Osteocyte (in vitro differentiated cells): ENCODE measurements around the gene ZNF532. TPM values are rescaled to one million over a fixed set of nuclear protein-coding genes. Genes with fewer than 3 reads are reported as not detected.

Experiments
- DNase-seq: peaks from one replicate; pipeline ENCODE4 v3.0.0; 2021; ENCODE audit warnings: mixed read lengths; ENCODE audit not compliant: unreplicated experiment; ENCODE audit errors: extremely low spot score
- H3K27ac Mint-ChIP-seq: one replicate; pipeline ENCODE4 v1.8.0; 2021; ENCODE audit warnings: mild to moderate bottlenecking, mixed read lengths; ENCODE audit not compliant: unreplicated experiment
- H3K27me3 Mint-ChIP-seq: one replicate; pipeline ENCODE4 v1.8.0; 2021; ENCODE audit warnings: mixed read lengths; ENCODE audit not compliant: unreplicated experiment
- H3K36me3 Mint-ChIP-seq: one replicate; pipeline ENCODE4 v1.8.0; 2021; ENCODE audit warnings: mixed read lengths; ENCODE audit not compliant: unreplicated experiment
- H3K4me1 Mint-ChIP-seq: one replicate; pipeline ENCODE4 v1.8.0; 2021; ENCODE audit warnings: mixed read lengths; ENCODE audit not compliant: unreplicated experiment
- H3K4me3 Mint-ChIP-seq: one replicate; pipeline ENCODE4 v1.8.0; 2021; ENCODE audit warnings: mild to moderate bottlenecking, moderate library complexity, mixed read lengths; ENCODE audit not compliant: unreplicated experiment
- H3K9me3 Mint-ChIP-seq: one replicate; pipeline ENCODE4 v1.8.0; 2021; ENCODE audit warnings: mixed read lengths; ENCODE audit not compliant: unreplicated experiment
- CTCF ChIP-seq: fragments of 200-600 bp; sonication (generic); IDR thresholded peaks from 2 replicates; pipeline ENCODE4 v1.5.0; 2021; ENCODE audit warnings: antibody characterized with exemption, mild to moderate bottlenecking, moderate library complexity
- total RNA-seq: library from RNA; stranded (reverse); gene quantifications from 2 replicates; pipeline ENCODE4 v1.2.1, GENCODE V29; 2021

Gene ZNF532
- total RNA-seq, 1 donor from 2014 or later, result 92.7 TPM

DNA sequence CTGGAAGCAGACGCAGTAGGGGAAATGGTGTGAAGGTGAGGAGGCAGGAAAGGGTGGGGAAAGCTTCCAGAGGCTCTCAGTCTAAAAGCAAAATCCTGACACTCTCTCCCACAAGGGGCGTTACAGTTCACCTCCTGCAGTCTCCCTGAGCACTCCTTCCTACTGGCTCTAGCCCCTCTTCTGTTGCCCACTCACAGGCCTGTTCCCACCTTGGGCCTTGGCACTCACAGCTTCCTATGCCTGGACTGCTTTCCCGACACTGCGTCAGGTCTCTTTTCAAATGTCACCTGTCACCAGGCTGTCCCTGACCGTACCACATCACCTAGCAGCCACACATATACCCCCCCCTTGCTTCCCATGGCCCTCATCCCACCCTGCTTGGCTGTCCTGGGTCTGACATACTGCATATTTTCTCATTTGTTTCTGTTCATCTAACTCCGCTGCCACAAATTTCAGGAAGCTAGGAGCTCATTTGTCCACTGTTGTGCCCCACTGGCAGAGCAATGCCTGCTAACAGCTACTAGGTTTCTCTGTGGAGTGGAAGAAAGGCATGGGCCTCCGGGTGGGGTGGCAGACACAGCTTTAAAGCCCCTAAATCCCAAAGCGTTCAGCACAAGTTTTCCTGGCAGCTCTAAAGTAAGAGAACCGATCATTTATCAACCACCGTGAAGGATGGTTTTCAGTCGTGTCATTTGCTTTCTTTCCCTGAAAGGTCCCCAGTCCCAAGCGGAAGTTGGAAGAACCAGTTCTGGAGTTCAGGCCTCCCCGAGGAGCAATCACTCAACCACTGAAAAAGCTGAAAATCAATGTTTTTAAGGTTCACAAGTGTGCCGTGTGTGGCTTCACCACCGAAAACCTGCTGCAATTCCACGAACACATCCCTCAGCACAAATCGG is 118.8 kb downstream of the ZNF532 start:
- no peak for TF ChIP-seq CTCF

GRCh38 chr18:58988600-58988999 is 123.9 kb downstream of the ZNF532 start:
- H3K36me3 Mint-ChIP-seq, result peaks cover 20% of the 10 kb centered on the region
- H3K9me3 Mint-ChIP-seq, result peaks cover 16% of the 10 kb centered on the region
- TF ChIP-seq CTCF, result no peak
- H3K27ac Mint-ChIP-seq, result no peak overlapping the region
- no peaks in the 10 kb centered on the region for H3K27me3 Mint-ChIP-seq
- no peak overlapping the region for H3K4me3 Mint-ChIP-seq
- no peak for DNase-seq
- peaks cover 38% of the 10 kb centered on the region for H3K4me1 Mint-ChIP-seq

More for the DNA sequence above, 118.8 kb downstream of the ZNF532 start:
- Mint-ChIP-seq H3K27ac (peak overlapping the region; percentile 14), H3K4me3 (no peak overlapping the region), H3K36me3 (peaks cover 41% of the 10 kb centered on the region), H3K9me3 (peaks cover 7% of the 10 kb centered on the region), H3K4me1 (peaks cover 7% of the 10 kb centered on the region), H3K27me3 (no peaks in the 10 kb centered on the region)
- no peak for DNase-seq

GRCh38 chr18:58989184-58989759 is 124.6 kb downstream of the ZNF532 start:
- DNase-seq, result no peak
- Mint-ChIP-seq H3K27me3 (no peaks in the 10 kb centered on the region), H3K4me3 (no peak overlapping the region), H3K27ac (no peak overlapping the region), H3K4me1 (peaks cover 44% of the 10 kb centered on the region), H3K9me3 (peaks cover 16% of the 10 kb centered on the region), H3K36me3 (peaks cover 15% of the 10 kb centered on the region)
- TF ChIP-seq CTCF, result no peak

GRCh38 chr18:58990720-58991119 is 126.0 kb downstream of the ZNF532 start:
- Mint-ChIP-seq H3K27me3 (no peaks in the 10 kb centered on the region), H3K4me1 (peaks cover 57% of the 10 kb centered on the region), H3K27ac (peak overlapping the region; percentile 71), H3K9me3 (peaks cover 16% of the 10 kb centered on the region), H3K36me3 (peaks cover 12% of the 10 kb centered on the region), H3K4me3 (no peak overlapping the region)
- no peak for TF ChIP-seq CTCF
- no peak for DNase-seq

- no peak for TF ChIP-seq CTCF
- H3K4me1 Mint-ChIP-seq, result peaks cover 62% of the 10 kb centered on the region
- no peaks in the 10 kb centered on the region for H3K27me3 Mint-ChIP-seq
- peaks cover 12% of the 10 kb centered on the region for H3K36me3 Mint-ChIP-seq
- DNase-seq, result no peak
- H3K27ac Mint-ChIP-seq, result peak overlapping the region; percentile 71
- no peak overlapping the region for H3K4me3 Mint-ChIP-seq
- H3K9me3 Mint-ChIP-seq, result peaks cover 15% of the 10 kb centered on the region
Observed at GRCh38 chr18:58991167-58991798, 126.6 kb downstream of the ZNF532 start.
